ENCODE results near the gene ESPNL.
A peak's percentile ranks its signal among the peaks of the same experiment; 100 is the strongest.

ESPNL gene

GRCh38 chr2:238151628-238152235, 51.6 kb downstream of the ESPNL start:
- no peaks in the 10 kb centered on the region for H3K4me1 ChIP-seq (ENCODE audit: insufficient read depth, low read length)
- TF ChIP-seq CTCF (IDR thresholded peaks at IDR 0.05; ENCODE audit: borderline replicate concordance, extremely low read depth, low read length, poor library complexity, severe bottlenecking) (no peak), EZH2 (IDR thresholded peaks at IDR 0.05; ENCODE audit: borderline replicate concordance, low read depth, low read length, severe bottlenecking) (no peak)
- ATAC-seq (ENCODE audit: insufficient read depth, low read depth) (no peak), DNase-seq (no peak)
- no peak overlapping the region for H3K27ac ChIP-seq (ENCODE audit: low read length)
- H3K36me3 ChIP-seq (ENCODE audit: insufficient read depth, low read length), result no peaks in the 10 kb centered on the region
- no peak overlapping the region for H3K9ac ChIP-seq (ENCODE audit: low read depth, low read length)
- no peaks in the 10 kb centered on the region for H3K27me3 ChIP-seq (ENCODE audit: insufficient read depth, low read length, poor library complexity)
- no peak overlapping the region for H3K4me3 ChIP-seq (ENCODE audit: low read depth in 1 of 2, low read length in 2 of 2)
- H3K79me2 ChIP-seq (ENCODE audit: insufficient read depth, low read length), result no peaks in the 10 kb centered on the region
- H4K20me1 ChIP-seq (ENCODE audit: insufficient read depth, low read length), result no peaks in the 10 kb centered on the region
- H3K9me3 ChIP-seq (ENCODE audit: insufficient read depth, low read length, severe bottlenecking), result no peaks in the 10 kb centered on the region
- H2AFZ ChIP-seq (ENCODE audit: low read depth, low read length), result no peak overlapping the region
- H3K4me2 ChIP-seq (ENCODE audit: insufficient read depth, low read length), result no peak overlapping the region

GRCh38 chr2:238152771-238153688, 52.9 kb downstream of the ESPNL start:
- no peaks in the 10 kb centered on the region for H4K20me1 ChIP-seq (ENCODE audit: insufficient read depth, low read length)
- H3K27me3 ChIP-seq (ENCODE audit: insufficient read depth, low read length, poor library complexity), result no peaks in the 10 kb centered on the region
- TF ChIP-seq CTCF (IDR thresholded peaks at IDR 0.05; ENCODE audit: borderline replicate concordance, extremely low read depth, low read length, poor library complexity, severe bottlenecking), result peak; percentile 44
- no peak for TF ChIP-seq EZH2 (IDR thresholded peaks at IDR 0.05; ENCODE audit: borderline replicate concordance, low read depth, low read length, severe bottlenecking)
- no peak for DNase-seq
- no peaks in the 10 kb centered on the region for H3K36me3 ChIP-seq (ENCODE audit: insufficient read depth, low read length)
- H3K27ac ChIP-seq (ENCODE audit: low read length), result no peak overlapping the region
- no peaks in the 10 kb centered on the region for H3K79me2 ChIP-seq (ENCODE audit: insufficient read depth, low read length)
- no peak for ATAC-seq (ENCODE audit: insufficient read depth, low read depth)
- no peak overlapping the region for H3K4me2 ChIP-seq (ENCODE audit: insufficient read depth, low read length)
- no peaks in the 10 kb centered on the region for H3K4me1 ChIP-seq (ENCODE audit: insufficient read depth, low read length)
- H3K9ac ChIP-seq (ENCODE audit: low read depth, low read length), result no peak overlapping the region
- no peak overlapping the region for H3K4me3 ChIP-seq (ENCODE audit: low read depth in 1 of 2, low read length in 2 of 2)
- no peaks in the 10 kb centered on the region for H3K9me3 ChIP-seq (ENCODE audit: insufficient read depth, low read length, severe bottlenecking)
- H2AFZ ChIP-seq (ENCODE audit: low read depth, low read length), result no peak overlapping the region

- Histone ChIP-seq H3K79me2 (ENCODE audit: insufficient read depth, low read length) (no peaks in the 10 kb centered on the region), H3K27me3 (ENCODE audit: insufficient read depth, low read length, poor library complexity) (no peaks in the 10 kb centered on the region), H3K4me2 (ENCODE audit: insufficient read depth, low read length) (no peak overlapping the region), H3K4me1 (ENCODE audit: insufficient read depth, low read length) (no peaks in the 10 kb centered on the region), H3K27ac (ENCODE audit: low read length) (no peak overlapping the region), H3K4me3 (ENCODE audit: low read depth in 1 of 2, low read length in 2 of 2) (no peak overlapping the region), H3K9me3 (ENCODE audit: insufficient read depth, low read length, severe bottlenecking) (no peaks in the 10 kb centered on the region), H3K36me3 (ENCODE audit: insufficient read depth, low read length) (no peaks in the 10 kb centered on the region), H3K9ac (ENCODE audit: low read depth, low read length) (no peak overlapping the region), H4K20me1 (ENCODE audit: insufficient read depth, low read length) (no peaks in the 10 kb centered on the region), H2AFZ (ENCODE audit: low read depth, low read length) (no peak overlapping the region)
- TF ChIP-seq CTCF (IDR thresholded peaks at IDR 0.05; ENCODE audit: borderline replicate concordance, extremely low read depth, low read length, poor library complexity, severe bottlenecking) (no peak), EZH2 (IDR thresholded peaks at IDR 0.05; ENCODE audit: borderline replicate concordance, low read depth, low read length, severe bottlenecking) (no peak)
- no peak for DNase-seq
- no peak for ATAC-seq (ENCODE audit: insufficient read depth, low read depth)
Observed at GRCh38 chr2:238154570-238154969, 54.4 kb downstream of the ESPNL start.

Measured in DND-41 (cell line).